Measurements from ENCODE around the gene PPOX. TPM values are rescaled to one million over a fixed set of nuclear protein-coding genes. Genes with fewer than 3 reads are reported as not detected.

PPOX gene
- total and polyA plus RNA-seq, 11 donors = 9.7 to 24.3 (median 13.7) TPM

DNA sequence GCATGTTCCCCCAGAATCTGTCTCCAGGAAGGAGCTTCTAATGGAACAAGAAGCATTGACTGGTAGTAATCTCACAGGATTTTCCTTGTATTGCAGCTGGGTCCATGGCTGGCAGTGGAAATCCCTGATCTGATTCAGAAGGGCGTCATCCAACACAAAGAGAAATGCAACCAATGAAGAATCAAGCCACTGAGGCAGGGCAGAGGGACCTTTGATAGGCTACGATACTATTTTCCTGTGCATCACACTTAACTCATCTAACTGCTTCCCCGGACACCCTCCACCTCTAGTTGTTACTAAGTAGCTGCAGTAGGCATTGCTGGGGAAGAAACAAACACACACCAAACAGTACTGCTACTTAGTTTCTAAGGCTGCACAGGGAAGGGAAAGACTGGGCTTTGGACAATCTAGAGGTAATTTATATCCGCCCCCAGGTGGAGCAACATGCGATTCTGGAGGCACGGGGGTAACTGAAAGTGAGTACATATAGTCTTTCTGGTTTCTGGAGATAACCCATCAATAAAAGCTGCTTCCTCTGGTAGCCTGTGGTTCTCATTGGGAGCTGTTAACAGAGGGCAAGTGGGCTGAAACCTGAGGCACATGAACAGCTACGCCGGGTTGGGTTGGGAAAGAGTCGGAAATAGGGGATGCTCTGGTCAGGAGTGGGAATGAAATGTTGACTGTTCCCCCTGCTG lies 7.8 kb upstream of the PPOX start:
- peak overlapping the region in 9 of 12 donors; percentile 79 to 97 (median 91) for H3K4me3 ChIP-seq
- intact Hi-C loops (cut with DNase I) = no loop called here
- no peak for TF ChIP-seq POLR2A (IDR thresholded peaks at IDR 0.05)
- TF ChIP-seq, protein P1, sequence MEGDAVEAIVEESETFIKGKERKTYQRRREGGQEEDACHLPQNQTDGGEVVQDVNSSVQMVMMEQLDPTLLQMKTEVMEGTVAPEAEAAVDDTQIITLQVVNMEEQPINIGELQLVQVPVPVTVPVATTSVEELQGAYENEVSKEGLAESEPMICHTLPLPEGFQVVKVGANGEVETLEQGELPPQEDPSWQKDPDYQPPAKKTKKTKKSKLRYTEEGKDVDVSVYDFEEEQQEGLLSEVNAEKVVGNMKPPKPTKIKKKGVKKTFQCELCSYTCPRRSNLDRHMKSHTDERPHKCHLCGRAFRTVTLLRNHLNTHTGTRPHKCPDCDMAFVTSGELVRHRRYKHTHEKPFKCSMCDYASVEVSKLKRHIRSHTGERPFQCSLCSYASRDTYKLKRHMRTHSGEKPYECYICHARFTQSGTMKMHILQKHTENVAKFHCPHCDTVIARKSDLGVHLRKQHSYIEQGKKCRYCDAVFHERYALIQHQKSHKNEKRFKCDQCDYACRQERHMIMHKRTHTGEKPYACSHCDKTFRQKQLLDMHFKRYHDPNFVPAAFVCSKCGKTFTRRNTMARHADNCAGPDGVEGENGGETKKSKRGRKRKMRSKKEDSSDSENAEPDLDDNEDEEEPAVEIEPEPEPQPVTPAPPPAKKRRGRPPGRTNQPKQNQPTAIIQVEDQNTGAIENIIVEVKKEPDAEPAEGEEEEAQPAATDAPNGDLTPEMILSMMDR (IDR thresholded peaks at IDR 0.05) = no peak
- peaks cover 0 to 43% (median 32%) of the 10 kb centered on the region in 9 donors for H3K36me3 ChIP-seq
- H3K4me1 ChIP-seq = peaks cover 0 to 44% (median 32%) of the 10 kb centered on the region in 12 donors
- H3K27me3 ChIP-seq = no peaks in the 10 kb centered on the region
- DNase-seq (no peak), ATAC-seq (no peak)
- peak overlapping the region in 11 of 12 donors; percentile 83 to 95 (median 88) for H3K27ac ChIP-seq
- WGBS, 4 donors = 71 to 81% (median 79%) methylated on average over 9 of the region's 9 CpGs
- H3K9me3 ChIP-seq = no peaks in the 10 kb centered on the region

DNA sequence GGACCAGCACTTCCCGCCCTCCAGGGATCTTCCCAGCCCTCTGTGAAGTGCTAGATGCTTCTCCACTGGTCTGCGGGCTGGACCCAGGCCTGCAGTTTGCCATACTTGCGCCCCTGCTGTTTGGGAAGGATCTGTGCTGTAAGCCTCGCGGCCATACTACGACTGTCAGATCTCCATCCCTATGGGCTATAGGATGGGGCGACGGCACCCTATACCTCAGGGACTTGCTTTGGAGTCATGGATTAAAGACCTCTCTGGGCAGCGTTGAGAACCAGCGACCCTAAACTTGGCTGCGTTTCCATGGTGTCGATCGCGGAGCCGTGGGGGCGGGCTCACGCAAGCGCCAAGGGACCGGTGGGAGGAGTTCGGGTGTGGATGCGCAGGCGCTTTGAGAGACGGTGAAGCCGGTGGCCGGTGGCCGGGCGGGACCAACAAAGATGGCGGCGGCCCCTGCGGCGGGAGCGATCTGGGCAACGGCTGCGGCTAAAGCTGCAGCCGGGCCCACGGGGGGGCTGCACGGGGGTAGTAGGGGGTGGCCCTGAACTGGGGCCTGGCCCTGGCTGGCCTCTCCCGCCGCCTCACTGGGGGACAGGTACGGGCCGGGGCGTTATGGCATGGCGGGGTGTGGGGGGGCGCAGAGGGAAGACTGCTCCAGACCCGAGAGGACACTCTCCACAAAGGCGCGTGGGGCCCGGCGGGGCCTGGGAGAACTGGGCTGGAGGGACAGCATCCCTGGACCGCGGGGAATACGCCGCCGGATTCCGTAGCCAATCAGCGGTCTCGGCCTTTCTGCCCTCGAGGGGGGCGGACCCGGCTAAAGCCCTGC lies 6.9 kb upstream of the PPOX start, which contains the start of gene USP21:
USP21 (plus strand) TSS at position 414 of the 826 bp plus-strand sequence. CDS start 1,141 bp downstream, outside the sequence.
- no peaks in the 10 kb centered on the region for H3K27me3 ChIP-seq
- H3K4me3 ChIP-seq = peak within 1 kb of the TSS; percentile 67 to 97 (median 89)
- WGBS, 4 donors = 0 to 2% (median 1%) methylated on average over 38 to 60 of the region's 60 CpGs
- H3K36me3 ChIP-seq = peaks cover 0 to 51% (median 39%) of the 10 kb centered on the region in 9 donors
- H3K9me3 ChIP-seq = no peaks in the 10 kb centered on the region
- DNase-seq (peak; percentile 94 to 96 (median 95)), ATAC-seq (peak; percentile 91 to 97 (median 96))
- peak within 1 kb of the TSS; percentile 72 to 95 (median 88) for H3K27ac ChIP-seq
- TF ChIP-seq, protein P1 (IDR thresholded peaks at IDR 0.05) = peak in 6 of 12 donors; percentile 14 to 57 (median 26)
- peak in 1 of 2 donors; percentile 82 for TF ChIP-seq POLR2A (IDR thresholded peaks at IDR 0.05)
- peaks cover 0 to 43% (median 32%) of the 10 kb centered on the region in 12 donors for H3K4me1 ChIP-seq
- intact Hi-C loops (cut with DNase I) = no loop called here

DNA sequence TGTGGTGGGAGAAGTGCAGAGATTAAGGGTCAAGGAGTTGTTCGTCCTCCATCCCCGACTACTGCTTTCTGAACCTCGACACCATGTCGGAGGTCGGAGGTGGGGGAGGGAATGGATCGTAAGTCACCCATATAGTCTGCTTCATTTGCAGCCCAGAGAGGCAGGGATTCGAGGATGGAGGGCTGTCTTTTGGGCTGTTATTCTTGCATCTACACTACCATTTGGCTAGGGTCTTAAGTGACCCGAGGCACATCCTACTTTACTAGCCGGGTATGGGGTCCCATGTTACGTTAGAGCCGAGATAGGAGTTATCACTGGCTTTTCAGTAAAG lies 6.3 kb upstream of the PPOX start:
- intact Hi-C loops (cut with DNase I) = loop anchor here in 1 of 10 donors (2.0 kb wide), 1 partner anchor 65 kb away; no protein-coding TSS in a partner anchor
- ATAC-seq = no peak
- DNase-seq = no peak
- peaks cover 0 to 41% (median 28%) of the 10 kb centered on the region in 12 donors for H3K4me1 ChIP-seq
- WGBS, 4 donors = 3 to 5% (median 4%) methylated on average over 11 of the region's 11 CpGs
- no peaks in the 10 kb centered on the region for H3K9me3 ChIP-seq
- no peaks in the 10 kb centered on the region for H3K27me3 ChIP-seq
- TF ChIP-seq POLR2A (IDR thresholded peaks at IDR 0.05) = no peak
- TF ChIP-seq, protein P1 (IDR thresholded peaks at IDR 0.05) = no peak
- peak overlapping the region; percentile 72 to 95 (median 88) for H3K27ac ChIP-seq
- H3K4me3 ChIP-seq = peak overlapping the region; percentile 67 to 97 (median 89)
- H3K36me3 ChIP-seq = peaks cover 0 to 56% (median 44%) of the 10 kb centered on the region in 9 donors
